Myocyte (in vitro differentiated cells): ENCODE data around the gene TMCO2. TPM values are rescaled to one million over a fixed set of nuclear protein-coding genes. Genes with fewer than 3 reads are reported as not detected.
"Not testable (repeated sequence)": the region's sequence is repeated elsewhere in the genome, so short reads cannot be mapped to it uniquely, and the experiment has no call there.

Experiments used
- DNase-seq: peaks from one replicate; pipeline ENCODE4 v3.0.0-alpha.2; 2012; ENCODE audit warnings: low read depth
- polyA plus RNA-seq: library from polyadenylated mRNA; unstranded; fragments of >200 nt; gene quantifications from one replicate; pipeline ENCODE4 v1.2.1, GENCODE V29; 2012; ENCODE audit warnings: missing spikeins
- total RNA-seq: library from RNA; depleted of rRNA; stranded (reverse); fragments of >200 nt; gene quantifications from 2 replicates; pipeline ENCODE4 v1.2.3, GENCODE V29; 2014

Gene TMCO2
- total RNA-seq: not detected in 2 replicates
- not detected for polyA plus RNA-seq

DNA sequence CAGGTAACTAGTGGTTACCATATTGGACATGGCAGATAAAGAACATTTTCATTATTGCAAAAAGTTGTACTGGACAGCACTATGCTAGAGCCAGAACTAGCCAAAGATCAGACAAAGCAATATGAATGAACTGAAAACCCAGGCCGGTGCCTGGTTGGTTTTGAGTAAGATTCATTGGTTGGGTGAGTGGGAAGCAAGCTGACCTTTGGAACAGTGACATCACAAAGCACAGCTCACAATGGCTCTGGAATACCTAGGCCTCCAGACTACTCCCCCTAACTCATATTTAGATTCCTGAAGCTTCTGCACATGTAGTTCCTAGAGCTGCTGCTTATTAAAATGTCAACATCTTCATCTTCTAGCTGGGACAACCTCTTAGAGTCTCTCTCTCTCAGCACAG lies at the start of gene TMCO2:
TSS of gene TMCO2 (plus strand) at position 283 of the 400 bp plus-strand sequence. CDS start at position 340, 57 bp downstream.
- DNase-seq: no peak

GRCh38 chr1:40199126-40199525 lies 48.6 kb upstream of the TMCO2 start:
- DNase-seq: no peak

- no peak for DNase-seq
Measured at GRCh38 chr1:40204856-40205255, 42.9 kb upstream of the TMCO2 start.

GRCh38 chr1:40210511-40211204 lies 37.1 kb upstream of the TMCO2 start:
- DNase-seq: no peak

GRCh38 chr1:40218333-40218732 lies 29.4 kb upstream of the TMCO2 start:
- no peak for DNase-seq

GRCh38 chr1:40221471-40221905 lies 26.2 kb upstream of the TMCO2 start:
- not testable (repeated sequence) for DNase-seq

DNA sequence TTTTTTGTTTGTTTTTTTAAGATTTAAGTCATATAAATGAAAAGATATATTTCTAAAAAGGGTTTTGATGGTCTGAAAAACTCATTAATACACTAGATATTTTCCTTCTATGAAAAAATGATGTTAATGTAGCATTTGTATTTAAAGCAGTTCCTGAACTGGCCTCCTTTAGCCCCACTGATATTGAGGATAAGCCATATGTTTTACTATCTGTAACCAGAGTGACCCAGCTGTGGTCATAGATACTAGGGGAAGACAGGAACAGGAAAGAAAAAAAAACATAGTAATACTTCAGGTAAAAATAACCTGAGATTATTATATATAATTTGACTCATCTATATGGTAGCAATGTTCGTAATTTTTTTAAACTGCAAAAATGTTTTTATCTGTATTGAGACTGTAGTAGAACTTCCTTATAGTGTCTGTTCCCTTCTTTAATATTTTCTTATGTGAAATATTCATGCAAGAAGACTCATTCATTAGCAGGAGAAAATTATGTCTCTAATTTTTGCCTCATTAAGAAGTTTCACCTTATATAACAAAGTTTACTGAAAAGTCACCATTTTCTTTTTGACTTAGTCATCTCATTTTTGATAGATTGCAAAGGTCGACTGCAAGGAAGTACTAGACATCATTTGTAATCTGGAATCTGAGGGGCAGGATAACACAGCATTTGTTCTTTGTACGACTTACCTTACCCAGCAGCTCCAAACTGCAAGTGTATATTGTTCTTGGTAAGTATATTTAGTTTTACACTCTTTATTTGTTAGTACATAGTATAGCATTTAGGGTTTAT lies 25.6 kb upstream of the TMCO2 start:
- no peak for DNase-seq

- no peak for DNase-seq
Measured at GRCh38 chr1:40224040-40224439, 23.7 kb upstream of the TMCO2 start.

GRCh38 chr1:40226192-40226591 lies 21.5 kb upstream of the TMCO2 start:
- DNase-seq: no peak

GRCh38 chr1:40232444-40232843 lies 15.3 kb upstream of the TMCO2 start:
- no peak for DNase-seq

GRCh38 chr1:40239626-40240025 lies 8.1 kb upstream of the TMCO2 start:
- DNase-seq: no peak

GRCh38 chr1:40240390-40240789 lies 7.3 kb upstream of the TMCO2 start:
- no peak for DNase-seq

- DNase-seq: no peak
Measured at GRCh38 chr1:40241362-40241761, 6.4 kb upstream of the TMCO2 start.

DNA sequence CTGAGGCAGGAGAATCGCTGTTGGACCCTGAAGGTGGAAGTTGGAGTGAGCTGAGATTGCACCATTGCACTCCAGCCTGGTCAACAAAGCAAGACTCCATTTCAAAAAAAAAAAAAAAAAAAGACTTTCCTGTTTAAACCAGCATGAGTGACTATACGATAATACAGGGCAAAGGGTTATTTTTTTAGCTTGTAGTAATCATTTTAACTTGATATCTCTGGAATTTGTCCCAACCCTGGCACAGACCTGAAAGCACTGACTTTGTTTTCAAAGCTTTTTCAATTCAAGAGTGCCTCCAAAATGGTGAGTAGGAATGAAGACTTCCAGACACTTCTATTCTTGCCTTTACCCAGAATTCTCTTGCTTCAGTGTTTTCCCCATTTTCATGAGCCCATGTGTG lies 4.4 kb upstream of the TMCO2 start:
- DNase-seq: no peak

DNA sequence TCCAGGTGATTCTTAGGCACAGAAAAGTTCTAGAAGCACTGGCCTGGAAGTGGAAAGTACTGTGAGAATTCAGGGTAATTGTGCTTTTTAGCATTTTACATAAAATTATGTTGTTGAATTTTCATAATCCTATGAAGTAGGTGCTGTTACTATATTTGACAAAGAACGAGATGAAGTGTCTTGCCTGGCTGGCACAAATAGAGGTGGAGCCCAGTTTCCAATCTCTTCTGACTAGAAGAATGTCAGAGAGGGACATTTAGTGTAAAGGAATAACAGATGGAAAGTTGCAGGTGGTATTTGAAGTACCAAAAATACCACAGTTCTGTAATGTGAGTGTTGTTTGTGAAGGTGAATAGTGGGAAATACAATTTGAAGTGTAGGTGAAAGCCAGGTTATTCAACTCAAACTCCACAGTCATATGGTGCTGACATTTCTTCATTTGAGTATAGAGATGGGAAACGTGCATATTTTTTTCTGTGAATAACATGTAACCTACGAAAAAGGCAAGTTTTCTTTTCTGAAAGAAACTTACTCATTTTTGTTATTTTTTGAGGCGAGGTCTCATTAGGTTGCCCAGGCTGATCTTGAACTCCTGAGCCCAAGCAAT lies 3.5 kb upstream of the TMCO2 start:
- no peak for DNase-seq

- no peak for DNase-seq
Measured at GRCh38 chr1:40245686-40246085, 2.1 kb upstream of the TMCO2 start.

- DNase-seq: no peak
Measured at GRCh38 chr1:40248412-40248811, 675 bp downstream of the TMCO2 start.

- DNase-seq: no peak
Measured at GRCh38 chr1:40251456-40251855, 3.7 kb downstream of the TMCO2 start.

DNA sequence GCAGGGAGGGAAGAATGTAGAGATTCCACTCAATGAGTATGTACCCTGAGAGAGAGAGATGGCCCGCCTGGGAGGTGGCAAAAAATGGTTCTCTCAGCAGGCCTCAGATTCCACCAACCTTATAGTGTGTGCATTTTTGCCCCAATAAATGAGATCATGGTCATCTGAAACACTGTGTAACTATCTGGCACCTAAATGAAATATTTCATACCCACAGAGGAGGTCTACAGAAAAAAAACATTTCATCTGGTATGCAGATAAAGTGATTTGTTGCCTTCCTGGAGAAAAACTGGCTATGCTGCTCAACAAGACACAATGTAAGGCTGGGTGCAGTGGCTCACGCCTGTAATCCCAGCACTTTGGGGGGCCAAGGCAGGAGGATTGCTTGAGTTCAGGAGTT lies 4.9 kb downstream of the TMCO2 start:
- DNase-seq: no peak

- DNase-seq: no peak
Measured at GRCh38 chr1:40255231-40255630, 7.5 kb downstream of the TMCO2 start.

GRCh38 chr1:40256401-40257084 lies 8.8 kb downstream of the TMCO2 start:
- no peak for DNase-seq

- DNase-seq: no peak
Measured at GRCh38 chr1:40257313-40257687, 9.6 kb downstream of the TMCO2 start.
